ENCODE data around the gene DDX6.
"Not testable (repeated sequence)": the region's sequence is repeated elsewhere in the genome, so short reads cannot be mapped to it uniquely, and the experiment has no call there.

The DDX6 gene

GRCh38 chr11:118790357-118791110 is 430 bp downstream of the DDX6 start:
- DNase-seq = peak; percentile 45

GRCh38 chr11:118789501-118790356 is 1.2 kb downstream of the DDX6 start:
- no peak for DNase-seq

GRCh38 chr11:118786657-118787056 is 4.3 kb downstream of the DDX6 start:
- no peak for DNase-seq

GRCh38 chr11:118785362-118785761 is 5.6 kb downstream of the DDX6 start:
- DNase-seq = no peak

- no peak for DNase-seq
These were observed 7.1 kb downstream of the DDX6 start for GRCh38 chr11:118783724-118784495.

GRCh38 chr11:118783324-118783723 is 7.6 kb downstream of the DDX6 start:
- DNase-seq = not testable (repeated sequence)

GRCh38 chr11:118778898-118779297 is 12.1 kb downstream of the DDX6 start:
- no peak for DNase-seq

GRCh38 chr11:118774032-118774431 is 16.9 kb downstream of the DDX6 start:
- DNase-seq = no peak

- no peak for DNase-seq
These were observed 19.2 kb downstream of the DDX6 start for GRCh38 chr11:118771547-118772288.

GRCh38 chr11:118768690-118769089 is 22.3 kb downstream of the DDX6 start:
- DNase-seq = no peak

GRCh38 chr11:118766035-118766434 is 24.9 kb downstream of the DDX6 start:
- DNase-seq = no peak

- DNase-seq = not testable (repeated sequence)
These were observed 25.8 kb downstream of the DDX6 start for GRCh38 chr11:118765095-118765691.

GRCh38 chr11:118763041-118763440 is 27.9 kb downstream of the DDX6 start:
- no peak for DNase-seq

- DNase-seq = not testable (repeated sequence)
These were observed 29.0 kb downstream of the DDX6 start for GRCh38 chr11:118761981-118762380.

GRCh38 chr11:118757876-118758399 is 33.0 kb downstream of the DDX6 start:
- DNase-seq = no peak

GRCh38 chr11:118752654-118753053 is 38.3 kb downstream of the DDX6 start:
- DNase-seq = no peak

- DNase-seq = no peak
These were observed 41.5 kb downstream of the DDX6 start for GRCh38 chr11:118749429-118749828.

GRCh38 chr11:118748056-118748455 is 42.9 kb downstream of the DDX6 start:
- no peak for DNase-seq

- DNase-seq = no peak
These were observed 43.9 kb downstream of the DDX6 start for GRCh38 chr11:118746988-118747585.

GRCh38 chr11:118744046-118744445 is 46.9 kb downstream of the DDX6 start:
- no peak for DNase-seq

GRCh38 chr11:118742304-118742703 is 48.7 kb downstream of the DDX6 start:
- no peak for DNase-seq

Data from COR-L47 (cell line).